Activated T-cell treated with anti-CD3 and anti-CD28 coated beads for 1 hour (primary cell): ENCODE results near the gene COL13A1.

Experiments used
- DNase-seq: peaks from one replicate; pipeline ENCODE4 v3.0.0-alpha.2; 2020; ENCODE audit warnings: low read depth

The COL13A1 gene

DNA sequence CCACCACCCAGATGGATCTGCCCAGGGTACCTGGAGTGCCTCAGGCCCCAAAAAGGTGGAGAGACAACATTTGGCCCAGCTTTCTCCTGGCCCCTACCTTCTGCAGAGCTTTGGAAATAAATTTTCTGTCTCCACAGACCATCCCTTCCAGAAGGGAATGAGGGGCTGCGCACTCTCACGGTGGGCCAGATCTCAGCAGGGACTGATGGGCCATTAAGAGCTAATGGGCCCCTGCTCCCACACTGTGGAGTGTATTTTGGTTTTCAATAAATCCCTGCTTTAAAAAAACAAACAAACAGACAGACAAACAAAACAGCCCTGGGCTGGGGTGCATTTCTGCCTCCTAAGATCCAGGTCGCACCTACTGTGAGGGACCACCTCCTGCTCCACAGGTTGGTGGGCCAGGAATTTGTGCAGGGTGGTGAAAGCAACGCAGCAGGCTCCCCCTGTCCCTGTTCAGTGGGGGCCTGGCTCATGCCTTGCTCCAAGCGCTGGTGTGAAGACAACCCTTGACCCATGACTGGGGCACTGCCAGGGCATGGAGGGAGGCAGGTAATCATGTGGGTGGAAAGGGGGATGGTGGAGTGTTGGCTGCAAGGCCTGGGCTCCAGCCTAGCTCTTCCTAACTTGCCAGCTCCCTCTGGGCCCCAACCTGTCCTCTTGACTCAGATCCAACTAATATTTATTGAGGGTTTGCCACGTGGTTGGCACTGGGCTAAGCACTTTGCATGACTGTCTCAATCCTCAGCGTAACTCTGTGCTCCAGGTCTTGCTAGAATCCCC lies 88.5 kb downstream of the COL13A1 start:
- DNase-seq: no peak

DNA sequence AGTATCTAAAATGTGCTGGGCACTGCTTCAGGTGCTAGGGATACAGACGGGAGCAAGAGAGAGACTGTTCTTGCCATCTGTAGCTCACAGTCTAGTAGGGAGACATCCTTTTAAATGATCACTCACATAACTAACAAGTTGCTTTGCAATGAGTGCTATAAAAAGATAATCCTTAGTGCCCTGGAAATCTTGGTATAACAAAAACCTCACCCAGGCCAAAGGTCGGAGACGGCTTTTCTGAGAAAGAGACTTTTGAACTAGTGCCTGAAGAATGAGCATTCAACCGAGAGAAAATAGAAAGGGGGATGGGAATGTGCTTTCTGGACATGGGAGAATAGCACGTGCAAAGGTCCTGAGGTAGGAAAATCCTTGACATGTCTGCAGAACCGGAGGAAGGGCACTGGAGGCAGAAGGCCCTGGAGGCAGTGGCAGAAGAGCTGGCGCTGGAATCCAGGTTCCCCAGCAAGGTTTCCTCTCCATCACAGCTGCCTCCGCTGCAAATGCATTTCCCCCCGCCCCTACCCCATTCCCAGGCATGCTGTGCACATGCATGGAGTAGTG lies 89.4 kb downstream of the COL13A1 start:
- DNase-seq: no peak

DNA sequence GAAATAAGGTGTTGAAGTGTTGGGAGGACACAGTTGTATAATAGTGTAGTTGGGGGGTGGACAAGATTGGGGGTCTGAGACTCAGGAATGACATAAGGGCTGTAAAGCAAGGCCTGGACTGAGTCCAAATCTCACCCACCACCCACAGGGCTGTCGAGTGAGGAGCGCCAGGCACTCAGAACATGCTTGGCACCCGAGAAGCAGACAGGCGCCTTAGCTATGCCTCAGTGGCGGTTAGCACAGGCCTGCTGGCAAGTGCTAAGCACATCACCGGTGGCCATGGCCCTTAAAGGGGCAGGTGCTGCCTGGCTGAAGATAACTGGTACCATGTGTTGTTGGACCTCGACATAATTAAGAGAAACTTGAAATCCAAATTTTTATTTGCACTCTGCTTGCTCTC lies 90.7 kb downstream of the COL13A1 start:
- DNase-seq: no peak

DNA sequence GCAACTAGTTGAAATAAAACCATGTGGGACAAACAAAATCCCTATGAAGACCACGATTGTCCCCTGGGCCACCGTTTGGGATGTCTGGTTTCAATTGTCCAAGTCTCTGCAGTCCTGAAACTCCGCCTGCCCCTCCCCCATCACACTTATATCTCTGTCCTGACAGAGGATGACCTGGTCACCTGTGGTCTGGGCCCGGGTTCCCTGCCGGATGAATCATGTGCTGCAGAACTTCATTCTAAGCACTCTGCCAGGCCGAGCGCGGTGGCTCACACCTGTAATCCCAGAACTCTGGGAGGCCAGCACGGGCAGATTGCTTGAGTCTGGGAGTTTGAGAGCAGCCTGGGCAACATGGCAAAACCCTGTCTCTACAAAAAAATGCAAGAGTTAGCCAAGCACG lies 91.1 kb downstream of the COL13A1 start:
- DNase-seq: no peak

DNA sequence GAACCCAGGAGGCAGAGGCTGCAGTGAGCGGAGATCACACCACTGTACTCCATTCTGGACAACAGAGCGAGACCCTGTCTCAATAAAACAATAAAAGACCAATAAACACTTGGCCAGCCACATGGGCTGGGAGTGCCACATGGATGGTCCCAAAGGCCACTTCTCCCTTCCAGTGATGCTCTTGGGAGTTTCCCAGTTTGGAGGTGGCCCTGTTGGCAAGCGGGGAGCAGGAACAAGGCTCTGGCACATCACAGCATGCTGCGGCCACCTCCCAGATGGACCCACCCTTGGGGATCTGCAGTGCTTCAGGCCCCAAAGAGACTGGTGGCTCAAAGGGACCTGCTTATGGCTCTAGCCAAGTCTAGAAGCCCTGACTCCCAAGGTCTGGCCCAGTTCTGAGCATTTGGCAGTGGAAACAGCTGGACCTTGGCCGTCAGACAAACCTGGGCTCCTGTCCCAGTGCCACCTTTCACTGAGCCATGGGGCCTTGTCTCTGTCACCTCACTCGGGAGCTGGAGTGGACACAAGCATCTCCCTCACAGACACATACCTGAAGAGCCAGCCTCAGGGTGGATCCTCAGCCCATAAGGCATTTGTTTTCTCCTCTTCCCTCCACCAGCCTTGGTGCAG lies 91.7 kb downstream of the COL13A1 start:
- DNase-seq: no peak

DNA sequence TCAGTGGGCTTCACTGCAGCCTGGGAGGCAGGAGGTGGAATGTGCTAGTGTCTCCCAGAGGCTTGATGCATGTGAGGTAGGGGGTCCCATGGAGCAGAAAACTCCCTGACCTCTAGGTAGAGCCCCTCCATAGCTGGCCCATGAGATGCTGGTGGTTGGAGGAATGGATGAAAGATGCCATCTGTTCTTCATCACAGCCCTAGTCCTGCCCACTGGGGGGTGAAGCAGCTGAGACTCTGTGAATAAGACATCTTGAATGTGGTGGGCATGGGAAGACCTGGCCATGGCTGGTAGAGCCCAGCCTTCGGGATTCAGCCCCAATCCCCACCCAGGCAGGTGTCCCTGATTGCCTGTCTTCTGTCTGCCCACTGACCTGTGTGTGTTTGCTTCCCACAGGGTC lies 92.5 kb downstream of the COL13A1 start:
- DNase-seq: no peak

DNA sequence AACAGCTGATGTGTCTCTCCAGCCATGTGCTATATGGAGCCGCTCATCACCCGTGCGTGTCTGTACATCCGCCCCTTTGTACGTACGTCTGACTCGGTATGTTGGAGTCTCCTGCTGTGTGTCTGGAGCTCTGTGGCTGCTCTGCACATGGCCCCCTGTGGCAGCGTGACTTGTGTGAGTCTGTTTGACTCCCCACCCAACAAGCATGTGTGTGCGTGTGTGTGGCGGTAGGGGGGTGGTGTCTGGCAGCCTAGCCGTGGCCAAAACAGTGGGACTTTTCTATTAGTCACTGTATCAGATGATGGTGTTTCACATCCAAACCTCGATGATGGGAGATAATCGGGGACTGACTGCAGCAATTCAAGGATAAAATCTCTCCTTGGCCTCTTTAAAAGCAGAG lies 94.1 kb downstream of the COL13A1 start:
- no peak for DNase-seq

DNA sequence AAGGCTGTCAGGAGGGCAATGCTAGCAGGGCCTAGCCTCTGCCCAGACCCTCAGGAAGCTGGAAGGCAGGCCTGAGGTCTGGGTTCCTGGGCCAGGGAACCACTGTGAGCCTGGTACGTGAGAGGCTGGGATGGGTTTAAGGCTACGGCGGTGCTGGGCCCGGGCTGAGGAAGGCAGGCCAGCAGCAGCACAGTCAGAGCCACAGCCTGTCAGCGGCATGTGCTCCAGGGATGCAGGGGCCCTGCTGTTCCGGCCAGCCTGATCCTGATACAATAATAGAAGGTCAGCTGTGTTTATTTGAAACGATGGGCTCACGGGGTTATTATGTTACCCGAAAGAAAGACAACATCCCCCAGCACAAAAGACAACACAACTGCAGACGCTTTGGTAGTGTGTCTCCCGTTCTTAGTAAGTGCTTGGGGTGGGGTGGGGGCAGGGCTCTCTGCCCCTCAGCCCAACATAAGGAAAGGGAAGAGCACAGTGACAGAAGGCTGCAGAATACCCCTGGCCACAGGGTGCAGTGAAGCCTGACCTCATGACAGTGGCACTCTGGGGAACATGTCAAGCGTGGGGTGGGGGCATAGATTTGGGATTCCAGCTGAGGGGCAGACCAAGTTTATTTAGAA lies 95.0 kb downstream of the COL13A1 start:
- DNase-seq: no peak

DNA sequence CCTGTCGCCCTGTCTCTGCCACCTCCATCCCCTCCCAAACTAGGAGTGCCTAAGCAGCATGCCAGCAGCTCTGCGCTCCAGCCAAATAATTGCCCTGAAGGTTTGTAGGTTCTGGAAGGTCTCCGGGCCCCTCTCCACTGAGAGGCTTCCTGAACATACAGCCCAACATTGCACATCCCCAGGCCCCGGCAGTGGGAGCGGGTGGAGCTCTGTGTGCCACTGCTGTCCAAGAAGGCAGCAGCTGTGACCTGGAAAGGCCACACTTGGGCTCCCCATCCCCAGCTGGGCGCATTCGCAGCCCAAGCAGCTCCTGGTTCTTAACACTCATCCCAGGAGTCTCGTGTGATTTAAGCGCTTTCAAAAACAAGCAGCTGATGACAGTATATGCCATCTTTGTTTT lies 95.7 kb downstream of the COL13A1 start:
- no peak for DNase-seq

DNA sequence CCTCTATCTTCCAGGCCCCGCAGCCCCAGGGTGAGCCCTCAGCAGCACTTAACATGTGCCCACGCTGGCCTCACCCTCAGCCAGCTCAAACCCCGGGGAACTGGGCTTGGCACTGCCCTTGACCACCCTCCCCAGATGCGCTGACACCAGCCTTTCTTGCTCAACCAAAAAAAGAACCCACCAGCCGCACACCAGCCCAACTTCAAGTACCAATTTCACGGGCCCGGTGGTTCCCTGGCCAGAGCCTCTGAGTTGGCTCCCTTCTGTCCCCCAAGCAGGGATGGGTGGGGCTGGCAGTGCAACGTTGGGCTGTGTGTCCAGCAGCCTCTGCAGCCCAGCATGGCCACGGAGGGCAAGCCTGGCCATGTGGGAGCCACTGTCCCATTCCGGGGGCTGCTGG lies 96.3 kb downstream of the COL13A1 start:
- no peak for DNase-seq

DNA sequence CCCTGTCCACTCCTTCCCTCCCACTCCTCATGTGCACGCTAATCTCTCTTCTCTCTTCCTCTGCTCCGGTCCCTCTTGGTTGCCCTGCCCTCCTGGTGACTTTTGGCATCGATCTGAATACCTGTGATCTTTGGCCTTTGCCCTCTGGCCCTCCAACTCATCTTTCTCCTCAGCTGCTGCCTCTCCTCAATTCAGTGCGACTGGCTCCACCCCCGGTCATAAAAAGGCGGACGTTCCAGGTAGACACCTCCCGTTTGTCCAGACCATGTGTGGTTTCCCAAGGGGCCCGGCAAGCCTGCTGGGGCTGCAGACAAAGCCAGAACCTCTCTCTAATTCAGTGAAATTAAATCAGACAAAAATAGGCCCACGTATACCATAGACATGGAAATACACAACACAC lies 96.8 kb downstream of the COL13A1 start:
- no peak for DNase-seq

DNA sequence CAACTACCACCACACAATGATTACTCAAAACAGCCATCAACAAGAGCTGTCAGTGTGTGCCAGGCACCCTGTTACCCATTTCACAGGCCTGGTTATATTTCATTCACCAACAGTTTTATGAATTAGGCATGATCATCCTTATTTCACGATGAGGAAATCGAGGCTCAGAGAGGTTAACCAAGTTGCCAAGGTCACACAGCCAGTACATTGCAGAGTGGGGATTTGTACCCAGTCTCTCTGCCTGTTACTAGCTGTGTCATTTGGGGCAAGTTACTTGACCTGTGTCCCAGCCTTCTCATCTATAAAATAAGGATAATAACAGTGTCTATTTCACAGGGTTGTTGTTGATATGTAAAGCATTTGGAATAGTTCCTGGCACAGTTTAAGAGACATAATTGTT lies 97.2 kb downstream of the COL13A1 start:
- DNase-seq: no peak

DNA sequence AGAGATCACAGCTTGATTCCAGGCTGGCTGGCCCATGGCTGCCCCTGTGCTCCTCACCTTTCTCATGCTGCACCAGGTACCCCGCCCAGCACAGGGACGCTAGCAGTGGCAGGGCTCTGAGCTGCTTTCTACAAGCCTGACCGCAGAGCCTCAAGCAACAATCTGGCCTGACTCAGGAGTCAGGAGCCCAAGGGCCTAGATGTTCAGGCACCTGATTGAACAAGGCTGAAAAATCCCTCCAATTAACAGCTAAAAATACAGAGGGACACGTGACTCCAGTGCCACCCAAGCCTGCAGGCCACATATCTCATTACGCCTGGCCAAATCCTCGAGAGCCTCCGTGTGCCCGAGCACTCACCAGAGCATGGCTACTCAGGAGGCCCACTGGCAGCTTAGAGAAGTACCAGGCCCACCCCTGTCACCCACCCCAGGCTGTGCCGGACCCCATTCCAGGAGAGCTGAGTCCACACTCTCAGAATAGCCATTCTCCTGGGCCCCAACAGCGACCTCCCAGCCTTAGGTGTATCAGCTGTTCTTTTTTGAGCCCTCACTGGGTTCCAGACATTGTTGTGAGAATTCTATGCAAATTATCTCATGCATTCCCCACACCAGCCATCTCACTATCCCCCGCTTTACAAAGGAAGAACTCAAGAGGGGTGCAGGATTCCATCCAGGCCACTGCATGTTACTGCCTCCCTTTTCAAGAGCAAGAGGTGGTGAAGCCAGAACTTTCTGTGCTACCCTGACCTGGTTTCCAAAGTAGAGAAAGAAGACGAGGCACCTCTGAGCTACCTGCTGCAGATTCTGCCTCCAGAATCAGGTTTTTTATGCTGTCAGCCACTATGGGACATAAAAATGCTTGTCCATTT lies 98.3 kb downstream of the COL13A1 start:
- DNase-seq: no peak

DNA sequence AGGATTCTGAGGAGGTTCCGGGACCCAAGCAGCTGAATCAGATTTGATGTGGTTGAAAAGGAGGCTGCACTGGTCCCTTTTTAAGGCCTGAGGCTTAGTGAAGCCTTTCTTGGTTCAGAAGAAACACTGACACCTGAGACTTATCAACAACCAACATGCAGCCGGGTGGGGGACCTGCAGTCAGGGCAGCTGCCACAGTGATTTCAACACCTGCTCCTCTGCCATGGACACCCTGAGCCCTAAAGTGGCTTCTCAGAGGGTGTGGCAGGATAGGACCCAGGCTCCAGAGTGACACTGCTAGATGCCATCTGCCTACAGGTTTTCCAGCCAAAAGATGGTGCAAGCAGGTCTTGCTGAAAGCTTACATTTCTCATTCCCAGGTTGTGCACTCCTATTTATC lies 99.3 kb downstream of the COL13A1 start:
- DNase-seq: no peak

DNA sequence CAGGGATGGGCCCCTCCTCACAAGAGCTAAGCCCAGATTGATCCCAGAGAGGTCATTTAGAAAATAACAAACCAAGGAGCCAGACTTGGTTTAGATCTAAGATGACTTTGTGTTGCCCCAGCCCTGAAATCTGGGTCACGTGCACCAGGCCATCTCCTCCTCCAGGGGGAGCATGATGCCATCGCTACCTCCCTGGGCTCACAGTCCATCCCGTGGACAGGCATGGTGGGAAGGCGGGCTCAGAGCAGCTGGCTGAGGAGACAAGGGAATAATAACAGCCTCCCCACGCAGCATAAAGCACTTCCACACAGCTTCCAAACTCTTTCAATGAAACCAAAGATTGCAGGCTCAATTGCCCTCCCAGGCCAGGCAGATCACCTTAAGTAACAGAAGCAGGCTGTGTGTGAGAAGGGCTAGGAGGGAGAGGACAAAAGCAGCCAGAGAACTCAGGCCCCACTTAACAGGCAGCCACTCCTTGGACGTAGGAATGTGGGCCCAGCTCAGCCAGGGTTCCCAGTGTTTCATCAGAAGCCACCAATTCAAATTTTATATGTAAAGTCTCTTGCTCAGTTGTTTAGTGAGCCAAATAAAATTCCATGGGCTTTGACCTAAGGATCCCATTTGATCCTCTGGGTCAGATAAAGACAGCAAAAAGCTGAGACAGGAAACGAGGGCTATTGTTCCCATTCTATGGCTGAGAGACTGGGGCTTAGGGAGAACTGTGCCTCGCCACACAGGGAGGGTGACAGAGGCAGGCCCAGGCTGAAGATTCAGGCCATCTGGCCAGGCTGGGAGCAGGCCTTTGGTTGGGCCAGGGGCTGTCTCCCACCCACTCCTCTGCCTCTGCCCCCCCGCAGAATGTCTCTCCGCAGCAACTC lies 100.2 kb downstream of the COL13A1 start:
- no peak for DNase-seq

DNA sequence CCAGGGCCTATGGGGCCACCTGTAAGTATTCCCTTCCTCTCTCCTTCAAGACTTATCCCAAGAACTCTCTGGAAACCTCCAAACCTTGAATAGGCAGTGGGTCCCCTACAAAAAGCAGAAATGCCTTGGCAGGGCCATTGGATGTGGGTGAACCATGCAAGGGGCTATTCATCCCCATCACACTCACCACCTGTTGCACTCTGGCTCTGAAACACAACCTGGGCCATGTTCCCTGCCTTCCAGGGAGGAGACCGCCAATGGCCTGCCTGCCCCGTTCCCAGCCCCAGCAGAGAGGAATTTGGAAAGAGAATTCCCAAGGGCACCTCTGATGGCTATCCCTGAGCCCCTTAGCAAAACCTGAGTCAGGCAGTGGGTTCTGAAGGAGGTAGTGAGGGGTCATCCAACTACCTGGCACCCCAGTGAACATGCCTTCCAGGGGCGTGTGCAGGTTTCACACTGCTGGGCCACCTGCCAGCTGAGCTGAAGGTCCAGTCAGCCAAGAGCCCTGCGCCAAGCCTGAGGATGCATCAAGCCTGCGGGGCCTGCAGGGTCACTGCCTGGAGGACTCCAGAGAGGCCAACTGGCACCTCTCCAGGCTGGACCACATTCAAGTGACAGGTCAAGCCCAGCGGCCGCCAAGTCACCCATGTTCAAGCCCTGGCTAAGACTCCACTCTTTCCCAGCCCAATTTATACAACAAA lies 101.3 kb downstream of the COL13A1 start:
- no peak for DNase-seq

DNA sequence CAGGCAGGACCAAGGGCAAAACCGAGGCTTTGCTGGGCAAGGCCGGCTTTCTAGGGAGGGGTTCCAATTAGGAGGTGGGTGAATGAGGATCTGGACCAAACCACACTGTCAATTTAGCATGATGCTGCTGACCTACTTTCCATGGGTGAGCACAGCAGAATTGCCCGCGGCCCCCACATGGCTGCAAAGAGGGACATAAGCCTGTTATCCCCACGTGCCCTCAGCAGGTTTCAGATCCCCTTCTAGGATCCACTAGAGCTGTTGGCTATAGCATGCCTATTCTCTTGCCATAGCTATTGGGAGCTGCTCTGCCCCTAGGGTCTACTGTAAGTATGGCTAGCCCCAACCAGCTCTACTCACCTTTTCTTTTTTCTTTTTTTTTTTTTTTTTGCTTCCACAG lies 102.8 kb downstream of the COL13A1 start:
- no peak for DNase-seq

DNA sequence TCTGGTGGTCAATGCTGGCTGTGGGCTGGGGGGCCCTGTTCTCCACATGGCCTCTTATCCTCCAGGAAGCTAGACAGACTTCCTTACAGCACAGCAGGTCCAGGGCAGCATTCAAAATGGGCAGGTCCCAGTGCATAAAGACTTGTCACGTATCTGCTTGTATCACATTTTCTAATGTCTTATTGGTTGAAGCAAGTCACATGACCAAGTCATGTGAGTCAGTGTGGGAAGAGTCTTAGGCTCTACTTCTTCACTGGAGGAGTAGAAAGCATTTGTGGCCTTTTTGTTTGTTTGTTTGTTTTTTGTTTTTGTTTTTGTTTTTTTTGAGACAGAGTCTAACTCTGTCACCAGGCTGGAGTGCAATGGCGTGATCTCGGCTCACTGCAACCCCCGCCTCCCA lies 104.7 kb downstream of the COL13A1 start:
- no peak for DNase-seq

DNA sequence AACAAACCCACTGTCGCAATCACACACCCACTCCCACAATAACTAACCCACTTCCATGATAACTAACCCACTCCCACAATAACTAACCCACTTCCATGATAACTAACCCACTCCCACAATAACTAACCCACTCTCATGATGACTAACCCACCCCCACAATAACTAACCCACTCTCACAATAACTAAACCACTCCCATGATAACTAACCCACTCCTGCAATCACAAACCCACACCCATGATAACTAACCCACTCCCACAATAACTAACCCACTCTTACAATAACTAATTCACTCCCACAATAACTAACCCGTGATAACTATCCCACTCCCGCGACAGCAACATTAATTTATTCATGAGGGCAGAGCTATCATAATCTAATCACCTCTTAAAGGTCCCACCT lies 105.8 kb downstream of the COL13A1 start:
- no peak for DNase-seq

DNA sequence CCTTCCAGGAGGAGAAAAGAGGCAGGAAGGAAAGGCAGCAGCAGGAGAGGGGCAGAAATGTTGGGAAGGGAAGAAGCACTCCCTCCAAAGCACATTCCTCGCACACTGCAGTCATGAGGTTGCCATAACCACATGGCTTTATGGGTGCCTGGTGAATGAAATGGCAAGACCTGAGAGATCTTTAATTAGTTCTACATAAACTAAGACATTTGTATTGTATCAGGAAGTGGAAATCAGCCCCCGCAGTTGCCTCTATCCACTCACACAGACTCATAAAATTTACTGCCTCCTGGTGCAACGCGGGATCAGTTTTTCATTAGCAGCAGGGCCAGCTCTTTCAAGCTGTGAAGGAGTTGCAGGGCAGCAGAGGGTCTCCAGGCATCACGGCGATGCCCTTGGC lies 106.4 kb downstream of the COL13A1 start:
- no peak for DNase-seq

DNA sequence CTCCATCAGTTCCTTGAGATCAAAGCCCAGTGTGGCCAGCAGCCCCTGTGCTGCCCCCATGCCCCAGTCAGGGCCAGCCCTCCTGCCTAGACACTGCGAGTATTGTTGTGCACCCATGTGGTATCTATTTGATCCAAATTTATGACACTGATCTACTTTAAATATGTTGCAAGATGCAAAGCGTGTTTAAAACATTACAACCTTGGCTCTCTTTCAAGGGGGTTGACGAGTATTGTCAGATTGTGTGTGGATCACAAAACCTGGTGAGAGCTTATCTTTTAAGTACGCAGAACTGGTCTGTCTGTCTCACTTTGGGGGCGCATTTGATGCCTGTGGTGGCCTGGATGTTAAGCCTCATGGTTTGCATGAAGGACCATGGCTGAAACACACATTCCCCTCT lies 108.9 kb downstream of the COL13A1 start:
- DNase-seq: no peak
